HG03558 (cell line): ENCODE results near the gene RAD17.
A peak's percentile ranks its signal among the peaks of the same experiment; 100 is the strongest.
"Not testable (repeated sequence)": the region's sequence is repeated elsewhere in the genome, so short reads cannot be mapped to it uniquely, and the experiment has no call there.

Experiments
- ATAC-seq: cut with Tn5 transposase; IDR thresholded peaks from one replicate; pipeline ENCODE4 v1.9.1; 2021; ENCODE audit warnings: moderate number of reproducible peaks; ENCODE audit not compliant: unreplicated experiment; ENCODE audit errors: extremely low read depth

RAD17 gene

GRCh38 chr5:69369340-69370121 lies at the start of gene RAD17, which contains the start of the genes AK6 and TAF9:
Gene RAD17 (plus strand): TSS chr5:69369818. CDS start chr5:69372209, 2,391 bp downstream.
Gene AK6 (minus strand): TSS chr5:69369520. CDS start chr5:69369490, 30 bp downstream.
Gene TAF9 (minus strand): TSS chr5:69369520. CDS start chr5:69365737, 3,783 bp downstream.
- peak; percentile 81 for ATAC-seq

GRCh38 chr5:69326365-69326764 lies 43.3 kb upstream of the RAD17 start:
- ATAC-seq, result no peak

- ATAC-seq, result no peak
Observed at GRCh38 chr5:69329905-69330489, 39.6 kb upstream of the RAD17 start.

GRCh38 chr5:69331528-69332445 lies 37.8 kb upstream of the RAD17 start:
- ATAC-seq, result no peak

GRCh38 chr5:69333668-69334315 lies 35.8 kb upstream of the RAD17 start:
- ATAC-seq, result not testable (repeated sequence)

- no peak for ATAC-seq
Observed at GRCh38 chr5:69334793-69335268, 34.8 kb upstream of the RAD17 start.

- no peak for ATAC-seq
Observed at GRCh38 chr5:69335341-69335935, 34.2 kb upstream of the RAD17 start.

GRCh38 chr5:69341520-69342161 lies 28.0 kb upstream of the RAD17 start:
- no peak for ATAC-seq

GRCh38 chr5:69343083-69343482 lies 26.5 kb upstream of the RAD17 start:
- ATAC-seq, result no peak

GRCh38 chr5:69350664-69351063 lies 19.0 kb upstream of the RAD17 start:
- no peak for ATAC-seq

- no peak for ATAC-seq
Observed at GRCh38 chr5:69359699-69360098, 9.9 kb upstream of the RAD17 start.

GRCh38 chr5:69360442-69360841 lies 9.2 kb upstream of the RAD17 start:
- ATAC-seq, result no peak

- ATAC-seq, result no peak
Observed at GRCh38 chr5:69364414-69364813, 5.2 kb upstream of the RAD17 start.

- no peak for ATAC-seq
Observed at GRCh38 chr5:69364850-69365249, 4.8 kb upstream of the RAD17 start.

GRCh38 chr5:69367697-69368279 lies 1.8 kb upstream of the RAD17 start:
- ATAC-seq, result no peak

- ATAC-seq, result peak; percentile 5
Observed at GRCh38 chr5:69368458-69369339, 919 bp upstream of the RAD17 start.

GRCh38 chr5:69370335-69370734 lies 717 bp downstream of the RAD17 start:
- not testable (repeated sequence) for ATAC-seq

- no peak for ATAC-seq
Observed at GRCh38 chr5:69372394-69372793, 2.8 kb downstream of the RAD17 start.
